Measurements from ENCODE around the gene SEMA6A. TPM values are rescaled to one million over a fixed set of nuclear protein-coding genes. Genes with fewer than 3 reads are reported as not detected.

The SEMA6A gene
- total and polyA plus RNA-seq, 9 of the 15 experiments (the other 6 are each of a cell fraction or from before 2014, with no cell fraction given), result 0.04 to 0.42 (median 0.18) TPM; not detected in 5

DNA sequence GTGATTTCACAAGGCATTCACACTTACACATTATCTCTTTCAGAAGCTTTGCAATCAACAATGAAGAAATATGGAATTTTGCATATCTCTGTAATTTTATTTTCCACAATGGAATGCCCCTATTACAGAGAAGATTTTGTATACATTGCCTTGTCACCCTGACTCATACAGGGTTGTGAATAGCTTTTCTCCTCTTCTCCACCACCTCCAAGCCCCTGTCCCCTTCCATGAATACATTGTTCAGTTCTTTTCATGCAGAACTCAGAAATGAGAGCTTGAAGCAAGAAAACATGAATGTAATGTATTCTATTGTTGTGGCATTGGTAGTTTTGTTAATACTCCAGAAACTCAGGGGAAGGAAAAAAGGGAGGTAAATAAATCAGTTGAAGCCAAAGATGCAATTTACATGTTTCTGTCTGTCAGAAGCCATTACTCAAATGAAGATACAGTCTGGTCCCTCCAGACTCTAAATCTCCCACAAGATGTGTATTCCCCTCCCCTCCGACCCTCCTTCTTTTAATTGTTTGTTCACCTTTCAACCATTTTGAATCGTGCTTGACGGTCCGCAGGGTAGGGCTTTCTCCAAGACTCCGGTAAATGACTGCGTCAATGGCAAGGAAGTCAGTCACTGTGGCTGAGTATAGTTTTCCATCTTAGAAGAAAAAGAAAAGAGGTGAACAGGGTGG, 86.1 kb downstream of the SEMA6A start:
- no TSS peak for BruUV-seq (replicated peaks)
- WGBS (ENCODE audit: insufficient coverage, low coverage, missing lambda C conversion rate), result 38% methylated on average over 6 of the region's 6 CpGs
- no peaks in the 10 kb centered on the region for H3K27me3 ChIP-seq (ENCODE audit: control insufficient read depth in 2 of 2, insufficient read depth in 2 of 2, low read length in 2 of 2)
- no peak overlapping the region for H2AFZ ChIP-seq (ENCODE audit: low read depth, low read length)
- H3K27ac ChIP-seq (ENCODE audit: extremely low read depth, low read depth, low read length), result no peak overlapping the region
- H3K79me2 ChIP-seq (ENCODE audit: control insufficient read depth, insufficient read depth, low read length), result no peaks in the 10 kb centered on the region
- no peak overlapping the region for H3K4me3 ChIP-seq
- no peaks in the 10 kb centered on the region for H3K36me3 ChIP-seq (ENCODE audit: control insufficient read depth, insufficient read depth, low read length)
- no peak overlapping the region for H3K9ac ChIP-seq (ENCODE audit: insufficient read depth in 1 of 2, low read depth in 2 of 2, low read length in 2 of 2)
- H3K9me1 ChIP-seq (ENCODE audit: control insufficient read depth, insufficient read depth, low read length), result no peaks in the 10 kb centered on the region
- no peaks in the 10 kb centered on the region for H4K20me1 ChIP-seq (replicated peaks; ENCODE audit: control insufficient read depth, insufficient read depth, low read length)
- H3K9me3 ChIP-seq (replicated peaks; ENCODE audit: control insufficient read depth, insufficient read depth, low read depth, low read length), result no peaks in the 10 kb centered on the region
- in situ Hi-C loops (cut with MboI), result no loop called here
- H3K4me1 ChIP-seq (replicated peaks in 1 of 2; ENCODE audit: control insufficient read depth in 2 of 2, insufficient read depth in 2 of 2, low read length in 2 of 2), result no peaks in the 10 kb centered on the region; a peak in 2 of 5 replicates
- TF ChIP-seq, protein P1, sequence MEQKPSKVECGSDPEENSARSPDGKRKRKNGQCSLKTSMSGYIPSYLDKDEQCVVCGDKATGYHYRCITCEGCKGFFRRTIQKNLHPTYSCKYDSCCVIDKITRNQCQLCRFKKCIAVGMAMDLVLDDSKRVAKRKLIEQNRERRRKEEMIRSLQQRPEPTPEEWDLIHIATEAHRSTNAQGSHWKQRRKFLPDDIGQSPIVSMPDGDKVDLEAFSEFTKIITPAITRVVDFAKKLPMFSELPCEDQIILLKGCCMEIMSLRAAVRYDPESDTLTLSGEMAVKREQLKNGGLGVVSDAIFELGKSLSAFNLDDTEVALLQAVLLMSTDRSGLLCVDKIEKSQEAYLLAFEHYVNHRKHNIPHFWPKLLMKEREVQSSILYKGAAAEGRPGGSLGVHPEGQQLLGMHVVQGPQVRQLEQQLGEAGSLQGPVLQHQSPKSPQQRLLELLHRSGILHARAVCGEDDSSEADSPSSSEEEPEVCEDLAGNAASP (IDR thresholded peaks at IDR 0.05), result no peak
- TF ChIP-seq ZNF511 (CRISPR knock-in tag; IDR thresholded peaks at IDR 0.05) (no peak), RAD21 (CRISPR knock-in tag; conservative IDR thresholded peaks at IDR 0.05 in 1 of 2, IDR thresholded peaks at IDR 0.05 in 1 of 2) (no peak), SRSF3 (IDR thresholded peaks at IDR 0.05; ENCODE audit: insufficient read depth, low read length) (no peak), MEIS2 (IDR thresholded peaks at IDR 0.05; ENCODE audit: partially characterized antibody) (no peak), POLR3G (IDR thresholded peaks at IDR 0.05; ENCODE audit: extremely low read depth, insufficient read length, insufficient replicate concordance) (no peak)
- DNase-seq (ENCODE audit: extremely low read depth in 1 of 4, low spot score in 3 of 4) (no peak), FAIRE-seq (no peak), ATAC-seq (no peak)
- POLR2A ChIA-PET, result no interaction called here
- intact Hi-C loops (cut with micrococcal nuclease), result no loop called here
- CTCF ChIA-PET (ENCODE audit: low intra/inter-chr PET ratio), result no interaction called here
- H3K4me2 ChIP-seq (ENCODE audit: insufficient read depth, low read length), result no peak overlapping the region

Data from K562 (cell line).